ENCODE data around the gene KPNA3.

GRCh38 chr13:49810567-49811526 lies 18.4 kb upstream of the KPNA3 start:
- TF ChIP-seq, protein P1, sequence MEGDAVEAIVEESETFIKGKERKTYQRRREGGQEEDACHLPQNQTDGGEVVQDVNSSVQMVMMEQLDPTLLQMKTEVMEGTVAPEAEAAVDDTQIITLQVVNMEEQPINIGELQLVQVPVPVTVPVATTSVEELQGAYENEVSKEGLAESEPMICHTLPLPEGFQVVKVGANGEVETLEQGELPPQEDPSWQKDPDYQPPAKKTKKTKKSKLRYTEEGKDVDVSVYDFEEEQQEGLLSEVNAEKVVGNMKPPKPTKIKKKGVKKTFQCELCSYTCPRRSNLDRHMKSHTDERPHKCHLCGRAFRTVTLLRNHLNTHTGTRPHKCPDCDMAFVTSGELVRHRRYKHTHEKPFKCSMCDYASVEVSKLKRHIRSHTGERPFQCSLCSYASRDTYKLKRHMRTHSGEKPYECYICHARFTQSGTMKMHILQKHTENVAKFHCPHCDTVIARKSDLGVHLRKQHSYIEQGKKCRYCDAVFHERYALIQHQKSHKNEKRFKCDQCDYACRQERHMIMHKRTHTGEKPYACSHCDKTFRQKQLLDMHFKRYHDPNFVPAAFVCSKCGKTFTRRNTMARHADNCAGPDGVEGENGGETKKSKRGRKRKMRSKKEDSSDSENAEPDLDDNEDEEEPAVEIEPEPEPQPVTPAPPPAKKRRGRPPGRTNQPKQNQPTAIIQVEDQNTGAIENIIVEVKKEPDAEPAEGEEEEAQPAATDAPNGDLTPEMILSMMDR (IDR thresholded peaks at IDR 0.05) = no peak
- TF ChIP-seq POLR2A (IDR thresholded peaks at IDR 0.05) = no peak

Data from right lobe of liver (tissue), 4 donors.